ENCODE data around the gene STPG3.

Gene STPG3

DNA sequence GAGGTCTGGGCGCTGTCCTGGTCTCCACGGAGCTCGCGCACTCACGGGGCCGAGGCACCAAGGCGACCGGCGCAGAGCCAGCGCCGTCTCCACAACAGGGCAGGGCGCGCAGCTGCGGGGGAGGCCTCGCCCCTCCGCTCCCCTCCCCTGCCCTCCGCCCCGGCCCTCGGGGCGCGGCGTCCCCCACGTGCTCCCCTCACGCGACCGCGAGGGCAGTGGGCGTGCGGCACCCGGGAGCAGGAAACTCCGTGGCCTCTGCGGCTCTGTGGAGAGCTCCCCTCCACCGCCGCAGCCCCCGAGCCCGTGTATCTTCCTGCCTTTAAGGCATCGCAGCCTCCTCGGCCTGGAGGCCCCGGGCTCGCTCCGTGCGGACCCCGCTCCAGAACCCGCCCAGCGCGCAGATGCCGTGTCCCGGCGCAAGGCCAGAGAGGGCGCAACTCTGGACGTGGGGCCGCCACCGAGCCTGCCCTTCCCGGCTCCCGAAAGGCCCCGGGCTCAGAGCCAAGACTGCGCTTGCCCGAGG, 10.7 kb upstream of the STPG3 start:
- peak overlapping the region; percentile 91 for H3K27ac ChIP-seq
- peaks cover 7% of the 10 kb centered on the region; the same call in 1 of the 2 replicates for H3K36me3 ChIP-seq (ENCODE audit: insufficient read depth)
- H3K4me3 ChIP-seq (IDR thresholded peaks at IDR 0.05; ENCODE audit: insufficient read depth, low read depth, low read length), result no peak overlapping the region
- peak overlapping the region; percentile 82 for H3K9ac ChIP-seq
- peaks cover 5% of the 10 kb centered on the region; the same call in 1 of the 2 replicates for H3K27me3 ChIP-seq (ENCODE audit: insufficient read depth, low read depth)
- TF ChIP-seq, protein P1, sequence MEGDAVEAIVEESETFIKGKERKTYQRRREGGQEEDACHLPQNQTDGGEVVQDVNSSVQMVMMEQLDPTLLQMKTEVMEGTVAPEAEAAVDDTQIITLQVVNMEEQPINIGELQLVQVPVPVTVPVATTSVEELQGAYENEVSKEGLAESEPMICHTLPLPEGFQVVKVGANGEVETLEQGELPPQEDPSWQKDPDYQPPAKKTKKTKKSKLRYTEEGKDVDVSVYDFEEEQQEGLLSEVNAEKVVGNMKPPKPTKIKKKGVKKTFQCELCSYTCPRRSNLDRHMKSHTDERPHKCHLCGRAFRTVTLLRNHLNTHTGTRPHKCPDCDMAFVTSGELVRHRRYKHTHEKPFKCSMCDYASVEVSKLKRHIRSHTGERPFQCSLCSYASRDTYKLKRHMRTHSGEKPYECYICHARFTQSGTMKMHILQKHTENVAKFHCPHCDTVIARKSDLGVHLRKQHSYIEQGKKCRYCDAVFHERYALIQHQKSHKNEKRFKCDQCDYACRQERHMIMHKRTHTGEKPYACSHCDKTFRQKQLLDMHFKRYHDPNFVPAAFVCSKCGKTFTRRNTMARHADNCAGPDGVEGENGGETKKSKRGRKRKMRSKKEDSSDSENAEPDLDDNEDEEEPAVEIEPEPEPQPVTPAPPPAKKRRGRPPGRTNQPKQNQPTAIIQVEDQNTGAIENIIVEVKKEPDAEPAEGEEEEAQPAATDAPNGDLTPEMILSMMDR (conservative IDR thresholded peaks at IDR 0.05; ENCODE audit: low read depth, low read length), result no peak
- peaks cover 12% of the 10 kb centered on the region; the same call in 1 of the 2 replicates for H4K20me1 ChIP-seq (ENCODE audit: insufficient read depth)
- H3K79me2 ChIP-seq (ENCODE audit: insufficient read depth, low read depth), result peaks cover 17% of the 10 kb centered on the region
- peak overlapping the region; percentile 58 for H3K4me2 ChIP-seq
- H3K4me1 ChIP-seq (ENCODE audit: low read depth, poor library complexity, severe bottlenecking), result peaks cover 31% of the 10 kb centered on the region
- H2AFZ ChIP-seq (ENCODE audit: low read depth), result peak overlapping the region; percentile 72

DNA sequence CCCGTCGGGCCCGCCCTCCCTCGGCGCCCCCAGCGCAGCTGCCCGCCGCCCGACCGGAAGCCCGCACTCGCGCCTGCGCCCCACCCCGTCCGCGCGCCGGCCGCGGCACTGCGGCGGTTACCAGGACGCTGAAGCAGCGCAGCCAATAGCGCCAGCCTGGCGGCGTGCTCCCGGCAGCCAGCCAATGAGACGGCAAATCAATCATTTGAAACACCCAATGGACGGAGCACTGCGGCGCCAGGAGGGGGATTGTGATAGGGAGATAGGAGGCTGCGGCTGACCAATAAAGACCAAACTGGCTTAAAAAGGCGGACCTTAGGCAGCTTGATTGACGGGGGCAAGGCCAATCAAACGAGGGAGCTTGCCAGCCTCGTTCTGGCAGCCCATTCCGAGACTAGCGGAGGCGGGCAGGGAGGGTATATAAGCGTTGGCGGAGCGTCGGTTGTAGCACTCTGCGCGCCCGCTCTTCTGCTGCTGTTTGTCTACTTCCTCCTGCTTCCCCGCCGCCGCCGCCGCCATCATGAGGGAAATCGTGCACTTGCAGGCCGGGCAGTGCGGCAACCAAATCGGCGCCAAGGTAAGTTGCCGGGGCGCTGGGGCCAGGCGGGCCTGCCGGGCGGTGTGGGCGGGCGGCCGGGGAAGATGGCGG, 10.1 kb upstream of the STPG3 start, which contains the start of gene TUBB4B:
Gene TUBB4B (plus strand): TSS at position 447 of the 649 bp plus-strand sequence. CDS start 74 bp downstream, at position 521.
- peak within 1 kb of the TSS; percentile 91 for H3K27ac ChIP-seq
- peak within 1 kb of the TSS; percentile 76 for H3K4me2 ChIP-seq
- peak within 1 kb of the TSS; percentile 82 for H3K9ac ChIP-seq
- H3K79me2 ChIP-seq (ENCODE audit: insufficient read depth, low read depth), result peaks cover 17% of the 10 kb centered on the region
- TF ChIP-seq, protein P1 (conservative IDR thresholded peaks at IDR 0.05; ENCODE audit: low read depth, low read length), result no peak
- no peaks in the 10 kb centered on the region for H3K27me3 ChIP-seq (ENCODE audit: insufficient read depth, low read depth)
- peaks cover 31% of the 10 kb centered on the region for H3K4me1 ChIP-seq (ENCODE audit: low read depth, poor library complexity, severe bottlenecking)
- peaks cover 7% of the 10 kb centered on the region; the same call in 1 of the 2 replicates for H3K36me3 ChIP-seq (ENCODE audit: insufficient read depth)
- H4K20me1 ChIP-seq (ENCODE audit: insufficient read depth), result peaks cover 12% of the 10 kb centered on the region; the same call in 1 of the 2 replicates
- no peak within 1 kb of the TSS for H3K4me3 ChIP-seq (IDR thresholded peaks at IDR 0.05; ENCODE audit: insufficient read depth, low read depth, low read length)
- H2AFZ ChIP-seq (ENCODE audit: low read depth), result peak within 1 kb of the TSS; percentile 72

DNA sequence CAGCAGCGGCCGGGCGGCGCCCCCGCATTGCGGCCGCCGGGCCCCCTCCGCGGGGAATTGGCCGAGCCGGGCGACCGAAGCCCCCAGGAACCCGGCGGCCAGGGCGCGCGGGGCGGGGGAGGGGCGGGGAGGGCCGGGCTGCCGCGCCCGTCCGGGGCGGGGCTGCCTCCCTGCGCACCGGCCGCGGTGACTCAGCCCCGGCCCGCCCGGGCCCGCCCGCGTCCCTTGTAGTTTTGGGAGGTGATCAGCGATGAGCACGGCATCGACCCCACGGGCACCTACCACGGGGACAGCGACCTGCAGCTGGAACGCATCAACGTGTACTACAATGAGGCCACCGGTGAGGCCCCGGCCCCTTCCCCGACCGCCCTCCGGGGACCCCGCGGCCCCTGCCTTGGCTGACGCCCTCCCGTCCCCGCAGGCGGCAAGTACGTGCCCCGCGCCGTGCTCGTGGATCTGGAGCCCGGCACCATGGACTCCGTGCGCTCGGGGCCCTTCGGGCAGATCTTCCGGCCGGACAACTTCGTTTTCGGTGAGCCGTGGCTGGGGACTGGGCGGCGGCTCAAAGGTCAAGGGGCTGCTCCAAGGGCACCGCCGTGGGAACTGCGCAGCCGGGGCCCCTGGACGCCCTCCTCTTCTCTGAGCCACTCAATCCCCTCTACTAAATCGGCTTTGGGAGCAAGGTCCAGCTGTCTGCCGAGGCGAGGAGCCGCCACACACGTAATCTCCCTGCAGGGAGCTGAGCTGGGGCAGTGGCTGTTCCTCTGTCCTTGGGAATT, 9.4 kb upstream of the STPG3 start:
- Histone ChIP-seq H4K20me1 (ENCODE audit: insufficient read depth) (peaks cover 12% of the 10 kb centered on the region; the same call in 1 of the 2 replicates), H2AFZ (ENCODE audit: low read depth) (no peak overlapping the region), H3K4me1 (ENCODE audit: low read depth, poor library complexity, severe bottlenecking) (peaks cover 25% of the 10 kb centered on the region), H3K9ac (peak overlapping the region; percentile 62; the same call in 1 of the 2 replicates), H3K79me2 (ENCODE audit: insufficient read depth, low read depth) (peaks cover 17% of the 10 kb centered on the region), H3K4me3 (IDR thresholded peaks at IDR 0.05; ENCODE audit: insufficient read depth, low read depth, low read length) (no peak overlapping the region), H3K27me3 (ENCODE audit: insufficient read depth, low read depth) (no peaks in the 10 kb centered on the region), H3K36me3 (ENCODE audit: insufficient read depth) (peaks cover 7% of the 10 kb centered on the region; the same call in 1 of the 2 replicates), H3K4me2 (peak overlapping the region; percentile 76), H3K27ac (peak overlapping the region; percentile 52)
- TF ChIP-seq, protein P1 (conservative IDR thresholded peaks at IDR 0.05; ENCODE audit: low read depth, low read length), result no peak
